ENCODE data around the gene CCDC12.

DNA sequence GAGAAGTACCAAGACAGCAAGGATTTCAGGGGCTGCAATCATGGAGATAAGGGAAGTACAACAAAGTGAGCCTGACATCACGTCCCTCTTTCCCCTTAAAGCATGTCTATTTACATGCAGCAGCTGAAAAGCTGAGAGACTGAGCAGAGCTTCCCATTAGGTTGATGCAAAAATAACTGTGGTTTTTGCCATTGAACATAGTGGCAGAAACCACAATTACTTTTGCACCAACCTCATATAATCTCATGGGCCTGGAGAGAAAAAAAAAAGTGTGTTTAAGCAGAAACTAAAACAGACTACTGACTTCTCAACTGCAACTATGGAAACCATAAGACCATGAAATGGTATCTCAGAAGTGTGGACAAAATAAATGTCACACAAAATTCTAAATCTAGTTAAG is 48.3 kb downstream of the CCDC12 start:
- TF ChIP-seq, protein P1, sequence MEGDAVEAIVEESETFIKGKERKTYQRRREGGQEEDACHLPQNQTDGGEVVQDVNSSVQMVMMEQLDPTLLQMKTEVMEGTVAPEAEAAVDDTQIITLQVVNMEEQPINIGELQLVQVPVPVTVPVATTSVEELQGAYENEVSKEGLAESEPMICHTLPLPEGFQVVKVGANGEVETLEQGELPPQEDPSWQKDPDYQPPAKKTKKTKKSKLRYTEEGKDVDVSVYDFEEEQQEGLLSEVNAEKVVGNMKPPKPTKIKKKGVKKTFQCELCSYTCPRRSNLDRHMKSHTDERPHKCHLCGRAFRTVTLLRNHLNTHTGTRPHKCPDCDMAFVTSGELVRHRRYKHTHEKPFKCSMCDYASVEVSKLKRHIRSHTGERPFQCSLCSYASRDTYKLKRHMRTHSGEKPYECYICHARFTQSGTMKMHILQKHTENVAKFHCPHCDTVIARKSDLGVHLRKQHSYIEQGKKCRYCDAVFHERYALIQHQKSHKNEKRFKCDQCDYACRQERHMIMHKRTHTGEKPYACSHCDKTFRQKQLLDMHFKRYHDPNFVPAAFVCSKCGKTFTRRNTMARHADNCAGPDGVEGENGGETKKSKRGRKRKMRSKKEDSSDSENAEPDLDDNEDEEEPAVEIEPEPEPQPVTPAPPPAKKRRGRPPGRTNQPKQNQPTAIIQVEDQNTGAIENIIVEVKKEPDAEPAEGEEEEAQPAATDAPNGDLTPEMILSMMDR (IDR thresholded peaks at IDR 0.05) = no peak
- no peak for TF ChIP-seq POLR2A (IDR thresholded peaks at IDR 0.05)
